ENCODE results near the gene PPP1R26. TPM values are rescaled to one million over a fixed set of nuclear protein-coding genes. Genes with fewer than 3 reads are reported as not detected.
A peak's percentile ranks its signal among the peaks of the same experiment; 100 is the strongest.

Gene PPP1R26
- polyA plus RNA-seq, 1 of the 3 experiments (the other 2 are of a cell fraction): 20.1 TPM

DNA sequence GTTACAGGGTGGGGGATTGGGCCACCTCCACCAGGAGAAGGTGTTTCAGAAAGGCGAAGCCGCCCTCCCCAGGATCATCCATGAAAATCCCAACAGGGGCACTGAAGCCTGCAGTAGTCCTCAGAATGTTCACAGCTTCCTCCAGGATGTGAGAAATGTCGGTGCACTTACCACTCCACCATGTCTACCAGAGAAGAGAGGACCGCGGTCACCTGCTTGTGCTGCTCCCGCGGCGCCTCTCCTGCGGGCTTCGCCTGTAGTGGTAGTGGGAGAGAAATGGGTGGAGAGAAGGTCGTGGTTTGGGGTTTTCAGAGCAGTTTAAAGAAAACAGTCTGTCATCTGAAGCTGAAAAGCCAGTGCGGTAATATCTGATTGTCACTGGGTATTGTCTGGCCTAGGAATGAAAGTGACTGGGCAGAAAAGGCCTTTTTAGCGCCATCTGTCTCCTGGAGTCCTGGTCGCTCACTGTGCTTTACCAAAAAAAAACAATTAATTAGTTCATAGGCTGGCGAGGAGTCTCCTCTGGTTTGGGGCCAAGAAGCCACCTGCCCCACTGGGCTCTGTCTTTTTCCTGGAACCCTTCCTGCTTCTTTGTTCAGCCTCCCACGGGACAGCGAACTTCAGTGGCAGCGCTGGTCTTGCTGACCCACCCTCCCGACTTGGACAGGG lies 23.0 kb upstream of the PPP1R26 start:
- no peaks in the 10 kb centered on the region for H3K79me2 ChIP-seq (ENCODE audit: insufficient read depth)
- 0 out of 4 replicates have a peak overlapping the region, but pooled peaks of 1 of the 2 experiments have one; percentile 23 for H3K27ac ChIP-seq (ENCODE audit: low read depth in 2 of 2, low read length in 1 of 2)
- H3K27me3 ChIP-seq (ENCODE audit: insufficient read depth): no peaks in the 10 kb centered on the region
- ChIA-PET POLR2A (no interaction called here), CTCF (interaction anchor here (2.0 kb wide), 1 partner anchor 16 kb away, joined by 5 read pairs; no protein-coding TSS in a partner anchor)
- peaks cover 0 to 10% of the 10 kb centered on the region in 2 experiments; a peak in 1 of 4 replicates for H3K4me1 ChIP-seq (ENCODE audit: control insufficient read depth in 1 of 2, insufficient read depth in 2 of 2, low read depth in 1 of 2, low read length in 1 of 2)
- H3K4me2 ChIP-seq: no peak overlapping the region
- no peak overlapping the region for H3K4me3 ChIP-seq (ENCODE audit: low read depth in 2 of 2, low read length in 1 of 2)
- no peaks in the 10 kb centered on the region for H3F3A ChIP-seq (replicated peaks; ENCODE audit: insufficient read depth)
- no peaks in the 10 kb centered on the region for H3K9me3 ChIP-seq
- H3K36me3 ChIP-seq (replicated peaks in 1 of 2; ENCODE audit: control insufficient read depth in 1 of 2, insufficient read depth in 2 of 2, low read length in 1 of 2): no peaks in the 10 kb centered on the region
- WGBS (ENCODE audit: low lambda C conversion rate): 73% methylated on average over 19 of the region's 19 CpGs
- no peak overlapping the region for H3K9ac ChIP-seq
- no peaks in the 10 kb centered on the region for H3K9me2 ChIP-seq
- peak; percentile 54 for DNase-seq
- no peaks in the 10 kb centered on the region for H4K20me1 ChIP-seq (ENCODE audit: insufficient read depth)
- no peak for TF ChIP-seq IRF3 (IDR thresholded peaks at IDR 0.05; ENCODE audit: low read depth, low read length)
- no peak for TF ChIP-seq RFX5 (IDR thresholded peaks at IDR 0.05; ENCODE audit: low read length)
- TF ChIP-seq, protein P1, sequence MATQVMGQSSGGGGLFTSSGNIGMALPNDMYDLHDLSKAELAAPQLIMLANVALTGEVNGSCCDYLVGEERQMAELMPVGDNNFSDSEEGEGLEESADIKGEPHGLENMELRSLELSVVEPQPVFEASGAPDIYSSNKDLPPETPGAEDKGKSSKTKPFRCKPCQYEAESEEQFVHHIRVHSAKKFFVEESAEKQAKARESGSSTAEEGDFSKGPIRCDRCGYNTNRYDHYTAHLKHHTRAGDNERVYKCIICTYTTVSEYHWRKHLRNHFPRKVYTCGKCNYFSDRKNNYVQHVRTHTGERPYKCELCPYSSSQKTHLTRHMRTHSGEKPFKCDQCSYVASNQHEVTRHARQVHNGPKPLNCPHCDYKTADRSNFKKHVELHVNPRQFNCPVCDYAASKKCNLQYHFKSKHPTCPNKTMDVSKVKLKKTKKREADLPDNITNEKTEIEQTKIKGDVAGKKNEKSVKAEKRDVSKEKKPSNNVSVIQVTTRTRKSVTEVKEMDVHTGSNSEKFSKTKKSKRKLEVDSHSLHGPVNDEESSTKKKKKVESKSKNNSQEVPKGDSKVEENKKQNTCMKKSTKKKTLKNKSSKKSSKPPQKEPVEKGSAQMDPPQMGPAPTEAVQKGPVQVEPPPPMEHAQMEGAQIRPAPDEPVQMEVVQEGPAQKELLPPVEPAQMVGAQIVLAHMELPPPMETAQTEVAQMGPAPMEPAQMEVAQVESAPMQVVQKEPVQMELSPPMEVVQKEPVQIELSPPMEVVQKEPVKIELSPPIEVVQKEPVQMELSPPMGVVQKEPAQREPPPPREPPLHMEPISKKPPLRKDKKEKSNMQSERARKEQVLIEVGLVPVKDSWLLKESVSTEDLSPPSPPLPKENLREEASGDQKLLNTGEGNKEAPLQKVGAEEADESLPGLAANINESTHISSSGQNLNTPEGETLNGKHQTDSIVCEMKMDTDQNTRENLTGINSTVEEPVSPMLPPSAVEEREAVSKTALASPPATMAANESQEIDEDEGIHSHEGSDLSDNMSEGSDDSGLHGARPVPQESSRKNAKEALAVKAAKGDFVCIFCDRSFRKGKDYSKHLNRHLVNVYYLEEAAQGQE (IDR thresholded peaks at IDR 0.05; ENCODE audit: low read depth, low read length): no peak
- TF ChIP-seq MXI1 (IDR thresholded peaks at IDR 0.05; ENCODE audit: low read depth, low read length): no peak
- TF ChIP-seq, protein P2, sequence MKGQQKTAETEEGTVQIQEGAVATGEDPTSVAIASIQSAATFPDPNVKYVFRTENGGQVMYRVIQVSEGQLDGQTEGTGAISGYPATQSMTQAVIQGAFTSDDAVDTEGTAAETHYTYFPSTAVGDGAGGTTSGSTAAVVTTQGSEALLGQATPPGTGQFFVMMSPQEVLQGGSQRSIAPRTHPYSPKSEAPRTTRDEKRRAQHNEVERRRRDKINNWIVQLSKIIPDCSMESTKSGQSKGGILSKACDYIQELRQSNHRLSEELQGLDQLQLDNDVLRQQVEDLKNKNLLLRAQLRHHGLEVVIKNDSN (IDR thresholded peaks at IDR 0.05; ENCODE audit: borderline replicate concordance, low read depth): no peak
- no peak for TF ChIP-seq FOXM1 (IDR thresholded peaks at IDR 0.05; ENCODE audit: low read depth)
- TF ChIP-seq, protein P3, sequence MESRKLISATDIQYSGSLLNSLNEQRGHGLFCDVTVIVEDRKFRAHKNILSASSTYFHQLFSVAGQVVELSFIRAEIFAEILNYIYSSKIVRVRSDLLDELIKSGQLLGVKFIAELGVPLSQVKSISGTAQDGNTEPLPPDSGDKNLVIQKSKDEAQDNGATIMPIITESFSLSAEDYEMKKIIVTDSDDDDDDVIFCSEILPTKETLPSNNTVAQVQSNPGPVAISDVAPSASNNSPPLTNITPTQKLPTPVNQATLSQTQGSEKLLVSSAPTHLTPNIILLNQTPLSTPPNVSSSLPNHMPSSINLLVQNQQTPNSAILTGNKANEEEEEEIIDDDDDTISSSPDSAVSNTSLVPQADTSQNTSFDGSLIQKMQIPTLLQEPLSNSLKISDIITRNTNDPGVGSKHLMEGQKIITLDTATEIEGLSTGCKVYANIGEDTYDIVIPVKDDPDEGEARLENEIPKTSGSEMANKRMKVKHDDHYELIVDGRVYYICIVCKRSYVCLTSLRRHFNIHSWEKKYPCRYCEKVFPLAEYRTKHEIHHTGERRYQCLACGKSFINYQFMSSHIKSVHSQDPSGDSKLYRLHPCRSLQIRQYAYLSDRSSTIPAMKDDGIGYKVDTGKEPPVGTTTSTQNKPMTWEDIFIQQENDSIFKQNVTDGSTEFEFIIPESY (IDR thresholded peaks at IDR 0.05; ENCODE audit: borderline replicate concordance, low read depth): no peak
- no peak for TF ChIP-seq RXRA (IDR thresholded peaks at IDR 0.05; ENCODE audit: borderline replicate concordance, low read depth)
- TF ChIP-seq, protein P4, sequence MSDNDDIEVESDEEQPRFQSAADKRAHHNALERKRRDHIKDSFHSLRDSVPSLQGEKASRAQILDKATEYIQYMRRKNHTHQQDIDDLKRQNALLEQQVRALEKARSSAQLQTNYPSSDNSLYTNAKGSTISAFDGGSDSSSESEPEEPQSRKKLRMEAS (IDR thresholded peaks at IDR 0.05; ENCODE audit: low read depth): no peak
- TF ChIP-seq USF2 (IDR thresholded peaks at IDR 0.05; ENCODE audit: borderline replicate concordance, low read depth, low read length): no peak
- no peak for TF ChIP-seq EZH2phosphoT487 (IDR thresholded peaks at IDR 0.05; ENCODE audit: borderline replicate concordance, low read depth)
- TF ChIP-seq SMC3 (IDR thresholded peaks at IDR 0.05; ENCODE audit: low read depth, low read length): no peak
- no peak for TF ChIP-seq FOSL2 (IDR thresholded peaks at IDR 0.05; ENCODE audit: borderline replicate concordance, low read depth)
- TF ChIP-seq, protein P5, sequence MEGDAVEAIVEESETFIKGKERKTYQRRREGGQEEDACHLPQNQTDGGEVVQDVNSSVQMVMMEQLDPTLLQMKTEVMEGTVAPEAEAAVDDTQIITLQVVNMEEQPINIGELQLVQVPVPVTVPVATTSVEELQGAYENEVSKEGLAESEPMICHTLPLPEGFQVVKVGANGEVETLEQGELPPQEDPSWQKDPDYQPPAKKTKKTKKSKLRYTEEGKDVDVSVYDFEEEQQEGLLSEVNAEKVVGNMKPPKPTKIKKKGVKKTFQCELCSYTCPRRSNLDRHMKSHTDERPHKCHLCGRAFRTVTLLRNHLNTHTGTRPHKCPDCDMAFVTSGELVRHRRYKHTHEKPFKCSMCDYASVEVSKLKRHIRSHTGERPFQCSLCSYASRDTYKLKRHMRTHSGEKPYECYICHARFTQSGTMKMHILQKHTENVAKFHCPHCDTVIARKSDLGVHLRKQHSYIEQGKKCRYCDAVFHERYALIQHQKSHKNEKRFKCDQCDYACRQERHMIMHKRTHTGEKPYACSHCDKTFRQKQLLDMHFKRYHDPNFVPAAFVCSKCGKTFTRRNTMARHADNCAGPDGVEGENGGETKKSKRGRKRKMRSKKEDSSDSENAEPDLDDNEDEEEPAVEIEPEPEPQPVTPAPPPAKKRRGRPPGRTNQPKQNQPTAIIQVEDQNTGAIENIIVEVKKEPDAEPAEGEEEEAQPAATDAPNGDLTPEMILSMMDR (IDR thresholded peaks at IDR 0.05): no peak
- TF ChIP-seq GATA2 (CRISPR knock-in tag; IDR thresholded peaks at IDR 0.05): no peak
- TF ChIP-seq JUND (IDR thresholded peaks at IDR 0.05): no peak
- no peak overlapping the region for H2AFZ ChIP-seq (ENCODE audit: low read depth)
